Measurements from ENCODE around the gene TET1. TPM values are rescaled to one million over a fixed set of nuclear protein-coding genes. Genes with fewer than 3 reads are reported as not detected.

TET1 gene
- total RNA-seq, 1 experiment from 2014 or later = 3.0 TPM

DNA sequence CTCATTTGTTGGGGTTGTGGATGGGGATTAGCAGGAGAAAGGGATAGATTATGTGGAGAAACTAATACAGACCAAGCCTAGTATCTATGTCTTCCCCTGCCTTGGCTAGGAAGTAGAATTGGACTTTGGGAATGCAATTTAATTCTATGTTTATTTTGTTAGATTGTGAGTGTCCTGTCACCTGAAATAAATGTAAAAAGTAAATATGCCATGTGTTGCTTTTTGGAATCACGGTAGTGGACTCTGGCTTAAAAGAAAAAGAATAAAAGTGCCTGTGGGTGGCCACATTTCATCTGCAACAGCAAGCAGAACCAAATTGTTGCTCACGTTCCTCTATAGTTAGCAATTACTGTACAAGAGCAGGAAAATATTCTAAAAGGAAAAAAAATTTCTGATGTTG is 42.3 kb downstream of the TET1 start:
- Histone ChIP-seq H3F3A (ENCODE audit: low read length, unreplicated experiment) (no peaks in the 10 kb centered on the region), H4K20me1 (ENCODE audit: low read length) (no peaks in the 10 kb centered on the region), H3K4me3 (ENCODE audit: low read length) (peak overlapping the region; percentile 67; the same call in 1 of the 2 replicates), H3K79me2 (ENCODE audit: low read length) (peaks cover 11% of the 10 kb centered on the region; the same call in 1 of the 2 replicates), H3K36me3 (ENCODE audit: low read depth, low read length) (no peaks in the 10 kb centered on the region), H3K4me2 (ENCODE audit: low read length) (peak overlapping the region; percentile 86), H2AFZ (ENCODE audit: low read length) (no peak overlapping the region; the same call in 1 of the 2 replicates), H3K27me3 (ENCODE audit: low read length) (no peaks in the 10 kb centered on the region), H3K9ac (ENCODE audit: low read length) (no peak overlapping the region), H3K9me2 (replicated peaks; ENCODE audit: low read length) (no peaks in the 10 kb centered on the region), H3K27ac (ENCODE audit: low read length) (no peak overlapping the region), H3K4me1 (ENCODE audit: insufficient read depth, low read length) (peaks cover 41% of the 10 kb centered on the region), H3K9me3 (ENCODE audit: low read length) (no peaks in the 10 kb centered on the region)
- intact Hi-C loops (cut with micrococcal nuclease) = no loop called here
- POLR2A ChIA-PET (ENCODE audit: unreplicated experiment) = no interaction called here
- CTCF ChIA-PET = no interaction called here
- BruUV-seq (replicated peaks) = no TSS peak
- DNase-seq (peak; percentile 33), ATAC-seq (no peak; the same call in 1 of the 2 replicates)
- TF ChIP-seq EZH2 (IDR thresholded peaks at IDR 0.05; ENCODE audit: low read length, unreplicated experiment) (no peak), EZH2phosphoT487 (IDR thresholded peaks at IDR 0.05; ENCODE audit: borderline replicate concordance, low read length) (no peak)
- TF ChIP-seq, protein P1, sequence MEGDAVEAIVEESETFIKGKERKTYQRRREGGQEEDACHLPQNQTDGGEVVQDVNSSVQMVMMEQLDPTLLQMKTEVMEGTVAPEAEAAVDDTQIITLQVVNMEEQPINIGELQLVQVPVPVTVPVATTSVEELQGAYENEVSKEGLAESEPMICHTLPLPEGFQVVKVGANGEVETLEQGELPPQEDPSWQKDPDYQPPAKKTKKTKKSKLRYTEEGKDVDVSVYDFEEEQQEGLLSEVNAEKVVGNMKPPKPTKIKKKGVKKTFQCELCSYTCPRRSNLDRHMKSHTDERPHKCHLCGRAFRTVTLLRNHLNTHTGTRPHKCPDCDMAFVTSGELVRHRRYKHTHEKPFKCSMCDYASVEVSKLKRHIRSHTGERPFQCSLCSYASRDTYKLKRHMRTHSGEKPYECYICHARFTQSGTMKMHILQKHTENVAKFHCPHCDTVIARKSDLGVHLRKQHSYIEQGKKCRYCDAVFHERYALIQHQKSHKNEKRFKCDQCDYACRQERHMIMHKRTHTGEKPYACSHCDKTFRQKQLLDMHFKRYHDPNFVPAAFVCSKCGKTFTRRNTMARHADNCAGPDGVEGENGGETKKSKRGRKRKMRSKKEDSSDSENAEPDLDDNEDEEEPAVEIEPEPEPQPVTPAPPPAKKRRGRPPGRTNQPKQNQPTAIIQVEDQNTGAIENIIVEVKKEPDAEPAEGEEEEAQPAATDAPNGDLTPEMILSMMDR (conservative IDR thresholded peaks at IDR 0.05; ENCODE audit: low read depth, low read length) = no peak

DNA sequence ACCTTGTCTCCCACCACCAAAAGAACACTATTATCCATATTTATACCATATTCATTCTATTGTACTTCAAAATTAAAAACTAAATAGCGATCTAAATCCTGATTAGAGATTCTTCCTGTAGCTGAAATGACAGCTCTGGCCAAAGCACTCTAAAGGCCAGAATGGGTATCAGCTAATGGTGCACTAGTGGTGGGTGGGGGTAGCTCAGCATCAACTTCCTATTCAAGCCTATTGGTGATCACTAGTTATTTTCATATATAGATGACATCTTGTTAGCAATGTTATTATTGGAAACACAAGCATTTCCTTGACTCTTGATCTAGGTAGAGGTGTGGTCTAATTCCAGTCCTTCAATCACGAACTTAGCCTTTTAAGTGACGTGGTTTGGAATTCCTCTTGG is 43.6 kb downstream of the TET1 start:
- Histone ChIP-seq H3K27me3 (ENCODE audit: low read length) (no peaks in the 10 kb centered on the region), H3K79me2 (ENCODE audit: low read length) (peaks cover 11% of the 10 kb centered on the region; the same call in 1 of the 2 replicates), H3K9me2 (replicated peaks; ENCODE audit: low read length) (no peaks in the 10 kb centered on the region), H3K36me3 (ENCODE audit: low read depth, low read length) (no peaks in the 10 kb centered on the region), H3K4me1 (ENCODE audit: insufficient read depth, low read length) (peaks cover 41% of the 10 kb centered on the region), H3K9me3 (ENCODE audit: low read length) (no peaks in the 10 kb centered on the region), H3K4me2 (ENCODE audit: low read length) (no peak overlapping the region), H3K4me3 (ENCODE audit: low read length) (no peak overlapping the region), H2AFZ (ENCODE audit: low read length) (no peak overlapping the region), H3F3A (ENCODE audit: low read length, unreplicated experiment) (no peaks in the 10 kb centered on the region), H3K9ac (ENCODE audit: low read length) (no peak overlapping the region), H4K20me1 (ENCODE audit: low read length) (no peaks in the 10 kb centered on the region), H3K27ac (ENCODE audit: low read length) (no peak overlapping the region)
- BruUV-seq (replicated peaks) = no TSS peak
- TF ChIP-seq EZH2phosphoT487 (IDR thresholded peaks at IDR 0.05; ENCODE audit: borderline replicate concordance, low read length) = no peak
- TF ChIP-seq EZH2 (IDR thresholded peaks at IDR 0.05; ENCODE audit: low read length, unreplicated experiment) = no peak
- TF ChIP-seq, protein P1 (conservative IDR thresholded peaks at IDR 0.05; ENCODE audit: low read depth, low read length) = no peak
- POLR2A ChIA-PET (ENCODE audit: unreplicated experiment) = no interaction called here
- DNase-seq (no peak), ATAC-seq (no peak)
- intact Hi-C loops (cut with micrococcal nuclease) = no loop called here
- CTCF ChIA-PET = no interaction called here

DNA sequence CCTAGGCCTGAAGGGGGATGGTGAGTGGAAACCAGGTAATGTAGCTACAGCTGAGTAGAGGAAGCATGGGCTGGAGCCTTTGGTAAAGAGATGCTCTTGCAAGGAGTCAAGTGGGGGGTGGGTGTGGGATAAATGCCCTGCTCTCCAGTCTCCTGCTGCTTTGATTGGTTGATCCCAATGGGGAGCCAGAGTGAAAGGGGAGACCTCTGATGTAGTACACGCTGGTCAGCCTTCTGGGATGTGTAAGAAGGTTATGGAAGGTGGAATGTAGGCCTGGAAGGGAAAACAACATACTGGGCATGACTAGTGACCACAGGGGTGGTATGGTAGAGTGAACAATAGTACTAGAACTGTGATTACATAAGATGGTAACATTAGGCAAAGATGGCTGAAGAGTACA is 44.3 kb downstream of the TET1 start:
- no peak for TF ChIP-seq EZH2phosphoT487 (IDR thresholded peaks at IDR 0.05; ENCODE audit: borderline replicate concordance, low read length)
- TF ChIP-seq, protein P1 (conservative IDR thresholded peaks at IDR 0.05; ENCODE audit: low read depth, low read length) = no peak
- TF ChIP-seq EZH2 (IDR thresholded peaks at IDR 0.05; ENCODE audit: low read length, unreplicated experiment) = no peak
- Histone ChIP-seq H2AFZ (ENCODE audit: low read length) (no peak overlapping the region), H3K9me2 (replicated peaks; ENCODE audit: low read length) (no peaks in the 10 kb centered on the region), H3K4me2 (ENCODE audit: low read length) (no peak overlapping the region), H3K4me3 (ENCODE audit: low read length) (no peak overlapping the region), H3K4me1 (ENCODE audit: insufficient read depth, low read length) (peaks cover 35% of the 10 kb centered on the region), H3K36me3 (ENCODE audit: low read depth, low read length) (no peaks in the 10 kb centered on the region), H4K20me1 (ENCODE audit: low read length) (no peaks in the 10 kb centered on the region), H3K27me3 (ENCODE audit: low read length) (no peaks in the 10 kb centered on the region), H3K27ac (ENCODE audit: low read length) (no peak overlapping the region), H3K9ac (ENCODE audit: low read length) (no peak overlapping the region), H3F3A (ENCODE audit: low read length, unreplicated experiment) (no peaks in the 10 kb centered on the region), H3K79me2 (ENCODE audit: low read length) (peaks cover 11% of the 10 kb centered on the region; the same call in 1 of the 2 replicates), H3K9me3 (ENCODE audit: low read length) (no peaks in the 10 kb centered on the region)
- BruUV-seq (replicated peaks) = no TSS peak
- ATAC-seq = no peak
- no peak for DNase-seq
- ChIA-PET CTCF (no interaction called here), POLR2A (ENCODE audit: unreplicated experiment) (no interaction called here)
- intact Hi-C loops (cut with micrococcal nuclease) = no loop called here
